ENCODE data around the gene ZNF366. TPM values are rescaled to one million over a fixed set of nuclear protein-coding genes. Genes with fewer than 3 reads are reported as not detected.
A peak's percentile ranks its signal among the peaks of the same experiment; 100 is the strongest.

ZNF366 gene, protein sequence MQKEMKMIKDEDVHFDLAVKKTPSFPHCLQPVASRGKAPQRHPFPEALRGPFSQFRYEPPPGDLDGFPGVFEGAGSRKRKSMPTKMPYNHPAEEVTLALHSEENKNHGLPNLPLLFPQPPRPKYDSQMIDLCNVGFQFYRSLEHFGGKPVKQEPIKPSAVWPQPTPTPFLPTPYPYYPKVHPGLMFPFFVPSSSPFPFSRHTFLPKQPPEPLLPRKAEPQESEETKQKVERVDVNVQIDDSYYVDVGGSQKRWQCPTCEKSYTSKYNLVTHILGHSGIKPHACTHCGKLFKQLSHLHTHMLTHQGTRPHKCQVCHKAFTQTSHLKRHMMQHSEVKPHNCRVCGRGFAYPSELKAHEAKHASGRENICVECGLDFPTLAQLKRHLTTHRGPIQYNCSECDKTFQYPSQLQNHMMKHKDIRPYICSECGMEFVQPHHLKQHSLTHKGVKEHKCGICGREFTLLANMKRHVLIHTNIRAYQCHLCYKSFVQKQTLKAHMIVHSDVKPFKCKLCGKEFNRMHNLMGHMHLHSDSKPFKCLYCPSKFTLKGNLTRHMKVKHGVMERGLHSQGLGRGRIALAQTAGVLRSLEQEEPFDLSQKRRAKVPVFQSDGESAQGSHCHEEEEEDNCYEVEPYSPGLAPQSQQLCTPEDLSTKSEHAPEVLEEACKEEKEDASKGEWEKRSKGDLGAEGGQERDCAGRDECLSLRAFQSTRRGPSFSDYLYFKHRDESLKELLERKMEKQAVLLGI
- total RNA-seq = 1 to 10 TPM in 2 of 4 donors, under 1 TPM in 2; 0.70 to 2.5 (median 1.3) TPM

DNA sequence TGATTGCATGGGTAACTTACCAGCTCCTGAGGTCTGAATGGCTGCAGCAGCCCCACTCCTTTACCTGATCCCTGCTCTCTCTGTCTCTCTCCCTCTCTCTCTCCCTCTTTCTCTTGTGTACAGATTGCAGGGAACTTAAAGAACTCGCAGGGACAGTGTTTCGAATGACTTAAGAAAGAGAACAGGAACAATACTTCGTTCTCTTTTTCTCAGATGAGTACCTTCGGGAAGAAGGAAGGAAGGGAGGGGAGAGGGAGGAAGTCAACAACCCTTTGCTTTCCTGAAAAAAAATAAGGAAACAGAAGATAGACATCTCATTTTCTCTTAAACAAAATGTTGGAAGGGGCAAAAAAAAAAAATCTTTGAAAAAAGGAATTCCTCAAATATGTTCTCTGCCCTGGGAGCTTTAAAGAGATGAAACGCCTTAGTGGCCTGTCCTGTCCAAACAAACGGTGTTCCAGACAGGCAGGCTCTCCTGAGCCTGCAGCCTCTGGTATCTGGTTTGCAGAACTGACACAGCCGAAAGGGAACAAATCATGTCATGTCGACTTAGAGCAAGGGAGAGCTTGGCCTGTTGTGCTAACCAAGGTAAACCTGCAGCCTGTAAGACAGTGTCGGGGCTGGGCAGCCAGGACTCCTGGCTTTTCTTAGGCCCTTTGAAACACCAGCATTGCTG lies at the start of gene ZNF366:
Gene ZNF366, minus strand, starts transcription at position 180 of the 676 bp plus-strand sequence. CDS start 45,914 bp downstream, outside the sequence.
- H3K9me3 ChIP-seq = no peaks in the 10 kb centered on the region
- no peak for DNase-seq
- TF ChIP-seq POLR2A (IDR thresholded peaks at IDR 0.05) = no peak
- TF ChIP-seq, protein P1, sequence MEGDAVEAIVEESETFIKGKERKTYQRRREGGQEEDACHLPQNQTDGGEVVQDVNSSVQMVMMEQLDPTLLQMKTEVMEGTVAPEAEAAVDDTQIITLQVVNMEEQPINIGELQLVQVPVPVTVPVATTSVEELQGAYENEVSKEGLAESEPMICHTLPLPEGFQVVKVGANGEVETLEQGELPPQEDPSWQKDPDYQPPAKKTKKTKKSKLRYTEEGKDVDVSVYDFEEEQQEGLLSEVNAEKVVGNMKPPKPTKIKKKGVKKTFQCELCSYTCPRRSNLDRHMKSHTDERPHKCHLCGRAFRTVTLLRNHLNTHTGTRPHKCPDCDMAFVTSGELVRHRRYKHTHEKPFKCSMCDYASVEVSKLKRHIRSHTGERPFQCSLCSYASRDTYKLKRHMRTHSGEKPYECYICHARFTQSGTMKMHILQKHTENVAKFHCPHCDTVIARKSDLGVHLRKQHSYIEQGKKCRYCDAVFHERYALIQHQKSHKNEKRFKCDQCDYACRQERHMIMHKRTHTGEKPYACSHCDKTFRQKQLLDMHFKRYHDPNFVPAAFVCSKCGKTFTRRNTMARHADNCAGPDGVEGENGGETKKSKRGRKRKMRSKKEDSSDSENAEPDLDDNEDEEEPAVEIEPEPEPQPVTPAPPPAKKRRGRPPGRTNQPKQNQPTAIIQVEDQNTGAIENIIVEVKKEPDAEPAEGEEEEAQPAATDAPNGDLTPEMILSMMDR (IDR thresholded peaks at IDR 0.05) = no peak
- H3K36me3 ChIP-seq = no peaks in the 10 kb centered on the region
- peak within 1 kb of the TSS in 2 of 4 donors; percentile 8 to 26 for H3K27ac ChIP-seq
- no peaks in the 10 kb centered on the region for H3K27me3 ChIP-seq
- peaks cover 0 to 14% (median 0%) of the 10 kb centered on the region in 4 donors for H3K4me1 ChIP-seq
- peak within 1 kb of the TSS in 2 of 4 donors; percentile 9 to 16 for H3K4me3 ChIP-seq

DNA sequence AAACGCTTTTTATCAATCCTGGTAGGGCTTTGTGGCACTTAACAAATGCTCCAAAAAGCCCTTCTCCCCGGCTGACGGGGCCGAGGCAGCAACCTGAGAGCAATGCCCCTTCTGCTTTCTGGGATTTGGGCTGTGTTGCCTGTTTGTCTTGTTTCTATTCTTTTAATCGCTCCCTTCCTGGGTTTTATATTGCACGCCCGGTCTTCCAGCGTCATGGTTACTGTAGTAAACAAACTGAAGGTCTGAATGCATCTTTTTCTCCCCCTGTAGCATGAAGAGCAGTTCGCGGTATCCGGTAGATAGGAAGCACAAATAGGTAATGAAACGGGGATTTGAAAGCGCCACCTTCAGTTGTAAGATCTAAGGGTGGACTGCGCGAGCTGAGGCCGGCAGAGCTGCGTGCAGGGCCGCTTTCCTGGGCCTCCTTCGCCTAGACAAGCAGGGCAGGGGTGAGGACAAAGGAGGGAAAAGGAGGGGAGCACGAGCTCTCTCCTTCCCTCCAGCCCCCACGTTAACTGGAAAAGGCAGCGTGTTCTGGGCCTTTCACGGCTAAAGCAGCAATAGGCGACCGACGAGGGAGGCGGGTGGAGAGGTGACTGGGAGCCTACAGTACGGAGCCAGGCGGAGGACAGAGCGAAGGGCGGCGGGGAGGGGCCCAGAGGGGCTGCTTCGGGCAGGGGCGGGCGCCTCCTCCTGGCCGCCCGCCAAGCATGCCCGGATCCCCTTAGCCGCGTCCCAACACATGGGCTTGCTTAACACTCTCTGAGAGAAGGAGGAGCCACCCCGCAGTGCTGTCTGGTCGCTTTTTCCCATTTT lies 49.3 kb upstream of the ZNF366 start:
- H3K4me3 ChIP-seq = peak overlapping the region; percentile 29 to 55 (median 44)
- H3K4me1 ChIP-seq = no peaks in the 10 kb centered on the region
- TF ChIP-seq POLR2A (IDR thresholded peaks at IDR 0.05) = no peak
- TF ChIP-seq, protein P1 (IDR thresholded peaks at IDR 0.05) = no peak
- H3K27ac ChIP-seq = peak overlapping the region; percentile 13 to 65 (median 59)
- no peaks in the 10 kb centered on the region for H3K27me3 ChIP-seq
- H3K9me3 ChIP-seq = no peaks in the 10 kb centered on the region
- peak; percentile 42 to 71 (median 61) for DNase-seq
- H3K36me3 ChIP-seq = no peaks in the 10 kb centered on the region

DNA sequence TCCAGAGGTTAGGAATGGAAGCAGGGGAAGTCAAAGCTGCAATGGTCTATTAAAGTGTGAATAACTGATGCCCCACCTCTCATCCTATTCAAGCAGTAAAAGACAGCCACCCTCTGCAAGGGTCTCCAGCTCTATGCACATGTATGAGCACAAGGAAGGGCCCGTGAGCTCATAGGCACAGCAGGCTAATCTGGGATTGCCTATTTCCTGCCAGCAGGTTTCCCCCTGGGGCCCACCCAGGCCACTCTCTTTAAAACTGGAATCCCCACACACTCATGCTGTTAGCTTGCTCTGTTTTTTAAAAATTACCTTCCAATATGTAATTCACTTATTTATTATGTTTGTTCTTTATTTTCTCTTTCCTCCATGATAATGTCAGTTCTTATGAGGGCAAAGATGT lies 48.7 kb upstream of the ZNF366 start:
- no peak for DNase-seq
- peak overlapping the region in 1 of 4 donors; percentile 55 for H3K4me3 ChIP-seq

DNA sequence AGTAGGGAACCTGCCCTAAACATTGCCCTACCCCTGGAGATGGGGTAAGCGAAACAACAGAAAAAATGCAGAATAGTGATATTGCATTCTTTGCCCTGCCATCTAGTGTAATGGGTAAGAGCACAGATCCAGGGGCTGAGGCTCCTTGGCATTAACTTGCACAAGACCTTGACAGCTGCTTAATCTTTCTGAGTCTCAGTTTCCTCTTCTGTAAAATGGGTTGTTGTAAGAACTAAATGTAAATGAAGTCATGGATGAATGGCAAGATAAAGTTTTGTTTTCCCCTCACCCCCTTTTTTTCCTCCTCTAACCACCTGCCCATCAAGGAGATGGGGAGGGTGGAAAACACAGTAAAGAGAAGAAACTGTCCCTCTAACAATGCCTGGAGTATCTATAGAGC lies 47.7 kb upstream of the ZNF366 start:
- Histone ChIP-seq H3K36me3 (no peaks in the 10 kb centered on the region), H3K4me3 (no peak overlapping the region), H3K4me1 (no peaks in the 10 kb centered on the region), H3K9me3 (no peaks in the 10 kb centered on the region), H3K27me3 (no peaks in the 10 kb centered on the region), H3K27ac (no peak overlapping the region)
- no peak for DNase-seq
- TF ChIP-seq POLR2A (IDR thresholded peaks at IDR 0.05) = no peak
- TF ChIP-seq, protein P1 (IDR thresholded peaks at IDR 0.05) = no peak

More for the DNA sequence above, 48.7 kb upstream of the ZNF366 start:
- H3K9me3 ChIP-seq = no peaks in the 10 kb centered on the region
- H3K27ac ChIP-seq = peak overlapping the region in 2 of 4 donors; percentile 62 to 65
- H3K36me3 ChIP-seq = no peaks in the 10 kb centered on the region
- TF ChIP-seq, protein P1 (IDR thresholded peaks at IDR 0.05) = no peak
- TF ChIP-seq POLR2A (IDR thresholded peaks at IDR 0.05) = no peak
- no peaks in the 10 kb centered on the region for H3K4me1 ChIP-seq
- H3K27me3 ChIP-seq = no peaks in the 10 kb centered on the region
